Type B pancreatic cell (in vitro differentiated cells): ENCODE measurements around the gene PODXL2. TPM values are rescaled to one million over a fixed set of nuclear protein-coding genes. Genes with fewer than 3 reads are reported as not detected.

Source experiments
- DNase-seq: peaks from one replicate; pipeline ENCODE4 v3.0.0; 2021; ENCODE audit warnings: mixed read lengths; ENCODE audit not compliant: unreplicated experiment; ENCODE audit errors: extremely low spot score
- H3K27ac Mint-ChIP-seq: 2 replicates; pipeline ENCODE4 v1.8.0; 2021; ENCODE audit warnings: mild to moderate bottlenecking, mixed read lengths
- H3K27me3 Mint-ChIP-seq: 2 replicates; pipeline ENCODE4 v1.8.0; 2021; ENCODE audit warnings: mixed read lengths
- H3K36me3 Mint-ChIP-seq: 2 replicates; pipeline ENCODE4 v1.8.0; 2021; ENCODE audit warnings: mixed read lengths
- H3K4me1 Mint-ChIP-seq: one replicate; pipeline ENCODE4 v1.8.0; 2021; ENCODE audit warnings: mixed read lengths; ENCODE audit not compliant: unreplicated experiment
- H3K4me3 Mint-ChIP-seq: 2 replicates; pipeline ENCODE4 v1.8.0; 2021; ENCODE audit warnings: mild to moderate bottlenecking, mixed read lengths
- H3K9me3 Mint-ChIP-seq: 2 replicates; pipeline ENCODE4 v1.8.0; 2021; ENCODE audit warnings: mixed read lengths
- CTCF ChIP-seq: fragments of 200-600 bp; sonication (generic); conservative IDR thresholded peaks from 2 replicates; pipeline ENCODE4 v1.5.0; 2021; ENCODE audit warnings: antibody characterized with exemption, mild to moderate bottlenecking
- total RNA-seq: library from RNA; stranded (reverse); gene quantifications from 2 replicates; pipeline ENCODE4 v1.2.1, GENCODE V29; 2021; ENCODE audit warnings: low replicate concordance

The PODXL2 gene
- total RNA-seq, 1 donor from 2014 or later = 48.9 TPM

- no peak for TF ChIP-seq CTCF
- H3K27ac Mint-ChIP-seq = no peak overlapping the region
- no peaks in the 10 kb centered on the region for H3K9me3 Mint-ChIP-seq
- no peaks in the 10 kb centered on the region for H3K27me3 Mint-ChIP-seq
- DNase-seq = no peak
- peaks cover 6% of the 10 kb centered on the region for H3K4me1 Mint-ChIP-seq
- H3K36me3 Mint-ChIP-seq = peaks cover 32% of the 10 kb centered on the region
- no peak overlapping the region for H3K4me3 Mint-ChIP-seq
Observed at GRCh38 chr3:127606981-127607595, 21.9 kb upstream of the PODXL2 start.

GRCh38 chr3:127607675-127608361 lies 21.2 kb upstream of the PODXL2 start:
- peaks cover 29% of the 10 kb centered on the region for H3K36me3 Mint-ChIP-seq

GRCh38 chr3:127608362-127608718 lies 20.6 kb upstream of the PODXL2 start:
- Mint-ChIP-seq H3K4me3 (no peak overlapping the region), H3K36me3 (peaks cover 32% of the 10 kb centered on the region), H3K27me3 (no peaks in the 10 kb centered on the region), H3K9me3 (no peaks in the 10 kb centered on the region), H3K4me1 (no peaks in the 10 kb centered on the region), H3K27ac (no peak overlapping the region)
- no peak for TF ChIP-seq CTCF
- DNase-seq = no peak

More at GRCh38 chr3:127607675-127608361, 21.2 kb upstream of the PODXL2 start:
- Mint-ChIP-seq H3K4me1 (no peaks in the 10 kb centered on the region), H3K9me3 (no peaks in the 10 kb centered on the region), H3K27ac (no peak overlapping the region), H3K4me3 (no peak overlapping the region), H3K27me3 (no peaks in the 10 kb centered on the region)
- DNase-seq = no peak
- no peak for TF ChIP-seq CTCF

- H3K4me1 Mint-ChIP-seq = no peaks in the 10 kb centered on the region
- H3K27me3 Mint-ChIP-seq = no peaks in the 10 kb centered on the region
- no peak for DNase-seq
- no peak overlapping the region for H3K27ac Mint-ChIP-seq
- no peak for TF ChIP-seq CTCF
- H3K4me3 Mint-ChIP-seq = no peak overlapping the region
- H3K9me3 Mint-ChIP-seq = no peaks in the 10 kb centered on the region
- peaks cover 31% of the 10 kb centered on the region for H3K36me3 Mint-ChIP-seq
Observed at GRCh38 chr3:127610105-127610504, 18.9 kb upstream of the PODXL2 start.

- no peaks in the 10 kb centered on the region for H3K9me3 Mint-ChIP-seq
Observed at GRCh38 chr3:127611251-127611650, 17.7 kb upstream of the PODXL2 start.

More at GRCh38 chr3:127611251-127611650, 17.7 kb upstream of the PODXL2 start:
- no peaks in the 10 kb centered on the region for H3K4me1 Mint-ChIP-seq
- peaks cover 38% of the 10 kb centered on the region for H3K36me3 Mint-ChIP-seq
- no peaks in the 10 kb centered on the region for H3K27me3 Mint-ChIP-seq
- no peak for DNase-seq
- H3K27ac Mint-ChIP-seq = no peak overlapping the region
- H3K4me3 Mint-ChIP-seq = no peak overlapping the region
- TF ChIP-seq CTCF = no peak
